Fibroblast of skin of right biceps (primary cell): Measurements from ENCODE around the gene RALY.

Experiments used
- DNase-seq: peaks from one replicate; pipeline ENCODE4 v3.0.0-alpha.2; 2013

Gene RALY

GRCh38 chr20:33993576-33994221, at the start of gene RALY:
TSS of gene RALY (plus strand) at chr20:33993911. CDS start at chr20:34072075, 78,164 bp downstream.
- DNase-seq = peak; percentile 98

GRCh38 chr20:33944914-33945313, 48.8 kb upstream of the RALY start:
- no peak for DNase-seq

GRCh38 chr20:33945391-33946081, 48.2 kb upstream of the RALY start:
- peak; percentile 61 for DNase-seq

- DNase-seq = peak; percentile 42
Observed at GRCh38 chr20:33947709-33948295, 45.9 kb upstream of the RALY start.

GRCh38 chr20:33948480-33948879, 45.2 kb upstream of the RALY start:
- DNase-seq = no peak

- no peak for DNase-seq
Observed at GRCh38 chr20:33951171-33951570, 42.5 kb upstream of the RALY start.

GRCh38 chr20:33954504-33954903, 39.2 kb upstream of the RALY start:
- DNase-seq = no peak

GRCh38 chr20:33963751-33964150, 30.0 kb upstream of the RALY start:
- no peak for DNase-seq

GRCh38 chr20:33964441-33964840, 29.3 kb upstream of the RALY start:
- no peak for DNase-seq

GRCh38 chr20:33967126-33967525, 26.6 kb upstream of the RALY start:
- no peak for DNase-seq

- DNase-seq = no peak
Observed at GRCh38 chr20:33969563-33969962, 24.1 kb upstream of the RALY start.

GRCh38 chr20:33970229-33970628, 23.5 kb upstream of the RALY start:
- DNase-seq = no peak

- no peak for DNase-seq
Observed at GRCh38 chr20:33971147-33971975, 22.4 kb upstream of the RALY start.

- no peak for DNase-seq
Observed at GRCh38 chr20:33976959-33977358, 16.8 kb upstream of the RALY start.

- DNase-seq = no peak
Observed at GRCh38 chr20:33977535-33977934, 16.2 kb upstream of the RALY start.

GRCh38 chr20:33979094-33979493, 14.6 kb upstream of the RALY start:
- DNase-seq = no peak

GRCh38 chr20:33981347-33981746, 12.4 kb upstream of the RALY start:
- no peak for DNase-seq

- no peak for DNase-seq
Observed at GRCh38 chr20:33981964-33982363, 11.7 kb upstream of the RALY start.

- peak; percentile 26 for DNase-seq
Observed at GRCh38 chr20:33983371-33983770, 10.3 kb upstream of the RALY start.

GRCh38 chr20:33984182-33984719, 9.5 kb upstream of the RALY start:
- DNase-seq = no peak

GRCh38 chr20:33985280-33985679, 8.4 kb upstream of the RALY start:
- DNase-seq = no peak

GRCh38 chr20:33985830-33986229, 7.9 kb upstream of the RALY start:
- no peak for DNase-seq

GRCh38 chr20:33986560-33987216, 7.0 kb upstream of the RALY start:
- no peak for DNase-seq
